Lower leg skin (tissue), 3 donors: ENCODE data around the gene RAB14.

Experiments
- POLR2A ChIP-seq, 2 donors: fragments of 450-650 bp; IDR thresholded peaks; one replicate each; pipeline ENCODE4 v1.6.1; 2016 to 2017; ENCODE audit warnings: antibody characterized with exemption in 2 of 2, mild to moderate bottlenecking in 1 of 2, moderate library complexity in 1 of 2
- TF ChIP-seq, protein P1 (sequence below), 3 donors: fragments of 450-650 bp; IDR thresholded peaks; one replicate each; pipeline ENCODE4 v1.5.1; 2016; ENCODE audit warnings: antibody characterized with exemption in 3 of 3, mild to moderate bottlenecking in 3 of 3, moderate library complexity in 2 of 3

DNA sequence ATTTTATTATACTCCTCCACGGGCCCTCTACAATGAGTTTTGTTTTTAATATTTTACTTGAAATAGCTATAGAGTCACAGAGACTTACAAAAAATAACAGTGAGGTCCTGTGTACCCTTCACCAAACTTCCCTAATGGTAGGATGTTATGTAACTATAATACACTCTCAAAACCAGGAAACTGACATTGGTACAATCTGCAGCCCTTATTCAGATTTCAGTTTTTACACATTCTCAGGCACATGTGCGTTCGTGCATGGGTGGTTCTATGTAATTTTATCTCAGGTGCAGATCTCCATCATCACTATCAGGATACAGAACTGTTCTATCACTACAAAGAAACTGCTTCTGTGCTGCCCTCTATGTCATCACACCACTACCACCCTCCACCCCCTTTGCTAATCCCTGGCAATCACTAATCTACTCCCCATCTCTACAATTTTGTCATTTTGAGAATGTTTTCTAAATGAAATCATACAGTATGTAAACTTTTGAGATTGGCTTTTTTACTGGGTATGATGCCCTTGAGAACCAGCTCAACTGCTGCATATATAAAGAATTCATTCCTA is 16.4 kb downstream of the RAB14 start:
- TF ChIP-seq, protein P1, sequence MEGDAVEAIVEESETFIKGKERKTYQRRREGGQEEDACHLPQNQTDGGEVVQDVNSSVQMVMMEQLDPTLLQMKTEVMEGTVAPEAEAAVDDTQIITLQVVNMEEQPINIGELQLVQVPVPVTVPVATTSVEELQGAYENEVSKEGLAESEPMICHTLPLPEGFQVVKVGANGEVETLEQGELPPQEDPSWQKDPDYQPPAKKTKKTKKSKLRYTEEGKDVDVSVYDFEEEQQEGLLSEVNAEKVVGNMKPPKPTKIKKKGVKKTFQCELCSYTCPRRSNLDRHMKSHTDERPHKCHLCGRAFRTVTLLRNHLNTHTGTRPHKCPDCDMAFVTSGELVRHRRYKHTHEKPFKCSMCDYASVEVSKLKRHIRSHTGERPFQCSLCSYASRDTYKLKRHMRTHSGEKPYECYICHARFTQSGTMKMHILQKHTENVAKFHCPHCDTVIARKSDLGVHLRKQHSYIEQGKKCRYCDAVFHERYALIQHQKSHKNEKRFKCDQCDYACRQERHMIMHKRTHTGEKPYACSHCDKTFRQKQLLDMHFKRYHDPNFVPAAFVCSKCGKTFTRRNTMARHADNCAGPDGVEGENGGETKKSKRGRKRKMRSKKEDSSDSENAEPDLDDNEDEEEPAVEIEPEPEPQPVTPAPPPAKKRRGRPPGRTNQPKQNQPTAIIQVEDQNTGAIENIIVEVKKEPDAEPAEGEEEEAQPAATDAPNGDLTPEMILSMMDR (IDR thresholded peaks at IDR 0.05) = no peak
- no peak for TF ChIP-seq POLR2A (IDR thresholded peaks at IDR 0.05)
